OCI-LY7 (cell line): ENCODE data around the gene FBXO2.

Experiments
- CTCF ChIP-seq: fragments of 200-600 bp; sonication (generic); conservative IDR thresholded peaks from 2 replicates; pipeline ENCODE4 v1.5.1; 2014; ENCODE audit warnings: mild to moderate bottlenecking, antibody characterized with exemption, low read length, moderate library complexity, mixed read lengths
- EZH2phosphoT487 ChIP-seq: fragments of 200-600 bp; sonication (generic); IDR thresholded peaks from 2 replicates; pipeline ENCODE4 v1.6.1; 2018; ENCODE audit warnings: low read depth, borderline replicate concordance, mild to moderate bottlenecking, mixed run types, antibody characterized with exemption, low read length, moderate library complexity, mixed read lengths

GRCh38 chr1:11652203-11652780, 1.9 kb downstream of the FBXO2 start:
- TF ChIP-seq CTCF, result no peak
- no peak for TF ChIP-seq EZH2phosphoT487
